Neural cell (in vitro differentiated cells): ENCODE data around the gene TRPM5.

Experiments
- POLR2AphosphoS5 ChIP-seq: IDR thresholded peaks from 2 replicates; pipeline ENCODE4 v1.6.1; 2012
- RAD21 ChIP-seq: fragments of 450-650 bp; conservative IDR thresholded peaks from 2 replicates; pipeline ENCODE4 v1.6.1; 2014; ENCODE audit warnings: antibody characterized with exemption, mild to moderate bottlenecking, moderate library complexity
- SMC3 ChIP-seq: fragments of 450-650 bp; conservative IDR thresholded peaks from 2 replicates; pipeline ENCODE4 v1.6.1; 2014; ENCODE audit warnings: antibody characterized with exemption, mild to moderate bottlenecking, moderate library complexity; ENCODE audit not compliant: poor library complexity
- TAF1 ChIP-seq: IDR thresholded peaks from 2 replicates; pipeline ENCODE4 v1.6.1; 2012; ENCODE audit warnings: low read depth
- TF ChIP-seq, protein P1 (sequence below): fragments of 450-650 bp; IDR thresholded peaks from 2 replicates; pipeline ENCODE4 v1.5.1; 2014; ENCODE audit warnings: antibody characterized with exemption, mild to moderate bottlenecking, moderate library complexity; ENCODE audit not compliant: poor library complexity, severe bottlenecking
- TF ChIP-seq, protein P2 (sequence below): IDR thresholded peaks from 2 replicates; pipeline ENCODE4 v1.6.1; 2012; ENCODE audit warnings: borderline replicate concordance

DNA sequence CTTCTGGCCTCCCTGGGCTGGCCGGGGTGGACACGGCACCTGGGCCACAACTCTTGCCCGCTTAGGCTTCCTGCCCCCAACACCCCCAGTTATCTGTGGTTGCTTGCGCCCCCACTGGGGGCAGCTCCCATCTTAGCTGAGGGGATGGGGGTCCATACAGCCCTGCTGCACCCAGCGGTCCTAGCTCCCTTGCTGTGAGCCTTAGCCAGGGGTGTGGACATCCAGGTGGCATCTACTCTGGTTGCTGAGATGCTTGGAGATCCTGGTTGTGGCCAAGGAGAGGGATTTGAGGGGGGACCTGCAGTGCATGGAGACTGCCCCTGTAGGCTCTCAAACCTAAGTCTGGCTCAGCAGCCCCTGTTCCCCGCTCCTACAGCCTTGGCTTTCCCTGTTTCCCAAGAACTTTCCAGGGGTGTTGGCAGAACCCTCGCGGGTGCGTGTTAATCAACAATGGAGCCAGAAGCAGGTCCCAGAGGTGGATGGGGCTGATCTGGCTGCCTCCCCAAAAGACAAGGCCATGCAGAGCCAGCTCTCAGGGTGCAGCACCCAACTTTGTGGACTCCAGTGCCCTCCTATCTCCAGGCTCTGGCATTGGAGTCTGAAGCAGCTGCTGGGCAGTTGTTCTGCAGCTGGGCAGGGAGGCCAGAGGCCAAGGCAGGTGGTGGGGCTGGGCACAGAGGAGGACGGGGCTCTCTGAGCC, 3.8 kb upstream of the TRPM5 start:
- TF ChIP-seq, protein P1, sequence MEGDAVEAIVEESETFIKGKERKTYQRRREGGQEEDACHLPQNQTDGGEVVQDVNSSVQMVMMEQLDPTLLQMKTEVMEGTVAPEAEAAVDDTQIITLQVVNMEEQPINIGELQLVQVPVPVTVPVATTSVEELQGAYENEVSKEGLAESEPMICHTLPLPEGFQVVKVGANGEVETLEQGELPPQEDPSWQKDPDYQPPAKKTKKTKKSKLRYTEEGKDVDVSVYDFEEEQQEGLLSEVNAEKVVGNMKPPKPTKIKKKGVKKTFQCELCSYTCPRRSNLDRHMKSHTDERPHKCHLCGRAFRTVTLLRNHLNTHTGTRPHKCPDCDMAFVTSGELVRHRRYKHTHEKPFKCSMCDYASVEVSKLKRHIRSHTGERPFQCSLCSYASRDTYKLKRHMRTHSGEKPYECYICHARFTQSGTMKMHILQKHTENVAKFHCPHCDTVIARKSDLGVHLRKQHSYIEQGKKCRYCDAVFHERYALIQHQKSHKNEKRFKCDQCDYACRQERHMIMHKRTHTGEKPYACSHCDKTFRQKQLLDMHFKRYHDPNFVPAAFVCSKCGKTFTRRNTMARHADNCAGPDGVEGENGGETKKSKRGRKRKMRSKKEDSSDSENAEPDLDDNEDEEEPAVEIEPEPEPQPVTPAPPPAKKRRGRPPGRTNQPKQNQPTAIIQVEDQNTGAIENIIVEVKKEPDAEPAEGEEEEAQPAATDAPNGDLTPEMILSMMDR, result no peak
- TF ChIP-seq, protein P2, sequence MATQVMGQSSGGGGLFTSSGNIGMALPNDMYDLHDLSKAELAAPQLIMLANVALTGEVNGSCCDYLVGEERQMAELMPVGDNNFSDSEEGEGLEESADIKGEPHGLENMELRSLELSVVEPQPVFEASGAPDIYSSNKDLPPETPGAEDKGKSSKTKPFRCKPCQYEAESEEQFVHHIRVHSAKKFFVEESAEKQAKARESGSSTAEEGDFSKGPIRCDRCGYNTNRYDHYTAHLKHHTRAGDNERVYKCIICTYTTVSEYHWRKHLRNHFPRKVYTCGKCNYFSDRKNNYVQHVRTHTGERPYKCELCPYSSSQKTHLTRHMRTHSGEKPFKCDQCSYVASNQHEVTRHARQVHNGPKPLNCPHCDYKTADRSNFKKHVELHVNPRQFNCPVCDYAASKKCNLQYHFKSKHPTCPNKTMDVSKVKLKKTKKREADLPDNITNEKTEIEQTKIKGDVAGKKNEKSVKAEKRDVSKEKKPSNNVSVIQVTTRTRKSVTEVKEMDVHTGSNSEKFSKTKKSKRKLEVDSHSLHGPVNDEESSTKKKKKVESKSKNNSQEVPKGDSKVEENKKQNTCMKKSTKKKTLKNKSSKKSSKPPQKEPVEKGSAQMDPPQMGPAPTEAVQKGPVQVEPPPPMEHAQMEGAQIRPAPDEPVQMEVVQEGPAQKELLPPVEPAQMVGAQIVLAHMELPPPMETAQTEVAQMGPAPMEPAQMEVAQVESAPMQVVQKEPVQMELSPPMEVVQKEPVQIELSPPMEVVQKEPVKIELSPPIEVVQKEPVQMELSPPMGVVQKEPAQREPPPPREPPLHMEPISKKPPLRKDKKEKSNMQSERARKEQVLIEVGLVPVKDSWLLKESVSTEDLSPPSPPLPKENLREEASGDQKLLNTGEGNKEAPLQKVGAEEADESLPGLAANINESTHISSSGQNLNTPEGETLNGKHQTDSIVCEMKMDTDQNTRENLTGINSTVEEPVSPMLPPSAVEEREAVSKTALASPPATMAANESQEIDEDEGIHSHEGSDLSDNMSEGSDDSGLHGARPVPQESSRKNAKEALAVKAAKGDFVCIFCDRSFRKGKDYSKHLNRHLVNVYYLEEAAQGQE, result no peak
- TF ChIP-seq RAD21 (no peak), SMC3 (no peak), TAF1 (no peak), POLR2AphosphoS5 (no peak)
